HL-60/S4 treated with retinoic acid at 250 ng/mL for 4 days and 3 days (cell line): ENCODE results near the gene CASR.

Experiments
- in situ Hi-C: fragments of 300-500 bp; cut with MboI; formaldehyde crosslinking; loops from 2 replicates; pipeline ENCODE4 v1.7.0; 2022; ENCODE audit warnings: low sequenced_read_pairs

The CASR gene

GRCh38 chr3:122213650-122214049 is 30.2 kb downstream of the CASR start:
- in situ Hi-C loops: no loop called here

DNA sequence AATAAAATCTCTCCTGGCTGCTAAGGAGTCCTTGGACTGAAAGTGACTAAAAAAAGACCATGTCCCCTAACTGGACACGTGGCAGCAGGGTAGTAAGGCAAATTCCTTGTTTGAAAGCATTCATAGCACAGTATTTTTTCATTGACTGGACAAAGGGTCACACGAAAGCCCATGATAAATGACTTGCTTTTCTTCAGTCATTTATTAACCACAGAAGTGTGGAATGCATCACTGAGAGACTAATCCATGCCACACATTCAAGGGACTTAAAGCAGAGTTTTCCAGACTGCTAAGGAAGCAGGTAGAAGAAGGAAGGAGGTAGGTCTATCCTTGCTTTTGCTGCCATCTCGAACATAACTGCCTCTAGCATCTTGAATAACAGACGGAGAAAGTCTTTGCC is 31.2 kb downstream of the CASR start:
- in situ Hi-C loops: no loop called here

DNA sequence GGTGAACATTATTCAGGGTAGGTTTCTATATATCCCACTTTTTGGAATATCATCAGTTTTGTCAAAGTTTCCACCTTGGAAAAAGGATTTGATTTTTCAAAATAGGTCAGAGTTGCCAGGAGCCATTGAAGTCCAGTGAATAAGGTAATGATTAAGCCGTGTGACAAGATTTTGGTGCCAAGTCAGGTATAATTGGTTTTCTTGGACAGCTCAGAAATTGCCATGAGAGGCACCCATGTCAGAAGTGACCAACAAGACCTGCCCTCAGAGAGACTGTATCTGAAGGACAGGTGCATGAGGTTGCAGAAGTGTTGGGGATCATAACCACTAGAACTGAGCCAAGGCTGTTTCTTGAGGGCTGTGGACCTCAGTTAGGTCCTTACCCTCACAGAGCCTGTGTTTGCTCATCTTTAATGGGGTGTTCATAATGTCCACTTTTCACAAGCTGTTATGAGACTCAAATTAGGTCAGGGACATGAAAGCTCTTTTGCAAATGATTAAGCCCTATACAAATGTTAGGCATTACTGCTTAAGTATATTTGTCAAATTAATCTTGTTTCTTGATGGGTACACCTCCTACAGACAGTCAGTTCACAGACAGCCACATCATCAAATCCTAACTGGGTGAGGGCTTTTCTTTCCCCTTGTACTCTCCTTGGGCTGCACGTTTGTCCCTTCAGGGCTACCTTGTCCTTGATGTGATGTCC is 32.3 kb downstream of the CASR start:
- in situ Hi-C loops: no loop called here

DNA sequence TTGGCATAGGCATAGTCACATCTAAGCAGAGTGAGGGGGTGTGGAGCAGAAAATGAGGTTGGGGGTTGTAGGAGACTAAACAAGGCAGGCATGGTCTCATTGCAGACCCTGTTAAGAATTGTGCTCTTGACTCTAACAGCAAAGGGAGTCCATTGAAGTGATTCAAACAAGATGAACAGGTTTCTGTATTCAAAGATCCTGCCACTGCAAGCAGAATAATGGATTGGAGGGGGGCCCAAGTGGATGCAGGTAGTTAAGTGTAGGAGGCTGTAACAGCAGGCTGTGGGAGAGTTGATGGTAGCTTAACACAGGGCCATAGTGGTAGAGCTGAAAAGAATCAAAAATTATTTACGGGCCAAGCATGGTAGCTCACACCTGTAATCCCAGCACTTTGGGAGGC is 34.4 kb downstream of the CASR start:
- in situ Hi-C loops: no loop called here

DNA sequence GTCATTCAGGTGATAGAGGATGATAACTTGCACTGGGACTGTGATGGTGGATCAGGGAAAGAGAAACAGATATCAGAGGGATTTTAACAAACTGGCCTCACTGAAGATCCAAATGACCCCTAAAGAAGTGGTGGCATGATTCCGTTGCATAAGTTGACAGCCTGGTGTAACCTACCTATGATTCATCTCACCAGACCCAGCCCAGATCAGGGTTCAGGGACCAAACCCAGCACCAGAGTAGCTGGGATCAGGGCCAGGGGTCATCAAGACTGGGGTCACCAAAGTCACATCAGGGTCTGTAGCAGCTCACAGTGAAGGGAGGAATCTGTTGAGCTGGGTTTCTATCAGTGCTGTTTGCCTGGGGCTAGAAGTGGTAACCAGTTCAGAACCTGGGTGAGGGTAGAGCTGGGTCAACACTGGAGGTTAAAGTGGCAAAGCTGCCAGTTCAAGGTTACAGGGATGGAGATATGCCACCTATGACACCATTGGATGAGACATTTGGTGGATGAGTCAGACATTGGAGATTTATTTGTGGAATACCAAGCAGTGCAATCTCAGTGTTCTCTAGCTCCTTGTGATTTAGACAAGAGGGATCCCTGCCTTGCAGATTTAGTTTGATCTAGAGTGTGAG is 35.9 kb downstream of the CASR start:
- in situ Hi-C loops: no loop called here

GRCh38 chr3:122227036-122227781 is 43.7 kb downstream of the CASR start:
- in situ Hi-C loops: no loop called here

DNA sequence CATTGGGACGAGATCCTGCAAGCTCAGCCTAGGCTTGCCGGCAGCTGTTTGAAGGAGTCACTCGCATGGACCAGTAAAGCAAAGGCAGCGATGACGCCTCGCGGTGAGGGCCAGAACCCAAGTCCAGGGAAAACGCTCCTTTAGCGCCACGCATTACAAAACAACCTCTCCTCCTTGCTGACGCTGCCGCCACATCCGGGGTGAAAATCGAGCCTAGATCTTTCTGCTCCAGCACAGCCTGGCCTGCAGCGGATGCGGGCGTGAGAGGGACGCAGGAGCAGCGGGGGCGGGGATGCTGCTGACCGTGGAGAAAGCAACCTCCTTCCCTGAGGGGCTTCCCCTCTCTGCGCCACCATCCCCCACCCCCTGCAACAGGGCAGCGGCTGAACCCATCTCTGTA is 46.7 kb downstream of the CASR start:
- in situ Hi-C loops: no loop called here

DNA sequence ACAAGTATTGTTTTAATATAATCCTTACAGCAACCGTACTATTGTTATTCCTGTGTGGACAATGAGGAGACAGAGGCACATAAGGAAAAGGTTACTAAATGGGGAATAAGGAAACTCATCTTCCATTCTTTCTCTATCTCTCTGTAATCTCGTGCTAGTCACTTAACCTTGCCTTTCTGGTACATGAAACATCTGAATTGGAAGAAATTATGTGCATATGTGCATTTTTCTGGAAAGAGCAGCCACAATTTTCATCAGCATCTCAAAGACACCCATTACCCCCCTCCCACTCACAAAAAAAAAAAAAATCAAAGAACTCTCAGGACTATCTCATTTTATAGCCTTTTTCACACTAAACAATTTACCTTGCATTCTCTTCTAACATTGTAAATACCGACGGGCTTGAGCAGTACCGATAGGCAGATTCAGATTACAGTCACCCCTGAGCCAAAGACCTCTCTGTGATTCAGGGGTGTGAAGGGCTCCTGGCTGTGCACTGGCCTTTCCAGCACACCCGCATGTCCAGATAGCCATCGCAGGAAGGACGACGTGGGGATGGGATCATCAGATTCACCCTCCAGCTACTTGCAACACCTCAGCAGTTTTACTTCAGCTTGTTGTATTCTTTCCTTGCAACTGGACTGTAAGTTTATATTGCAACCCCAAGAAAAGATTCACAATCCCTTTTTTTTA is 48.1 kb downstream of the CASR start:
- in situ Hi-C loops: no loop called here

DNA sequence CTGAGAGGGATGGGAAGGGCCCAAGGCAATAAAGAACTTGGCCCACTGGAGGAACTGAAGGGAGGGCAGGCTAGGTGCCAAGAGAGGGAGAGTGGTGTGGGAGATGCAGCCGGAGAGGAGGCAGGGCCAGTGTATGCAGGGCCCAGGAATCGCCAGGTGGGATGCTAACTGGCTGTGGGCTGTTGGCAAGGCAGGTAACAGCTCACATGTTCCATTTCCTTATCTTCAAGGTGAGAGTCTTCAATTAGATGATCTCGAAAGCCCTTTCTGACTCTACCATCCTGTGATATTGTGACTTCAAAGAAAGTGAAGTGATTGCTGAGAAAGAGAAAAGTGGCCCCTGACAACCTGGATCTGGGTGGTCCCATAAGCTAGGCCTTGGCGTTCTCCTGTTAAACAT is 49.0 kb downstream of the CASR start:
- in situ Hi-C loops: no loop called here

DNA sequence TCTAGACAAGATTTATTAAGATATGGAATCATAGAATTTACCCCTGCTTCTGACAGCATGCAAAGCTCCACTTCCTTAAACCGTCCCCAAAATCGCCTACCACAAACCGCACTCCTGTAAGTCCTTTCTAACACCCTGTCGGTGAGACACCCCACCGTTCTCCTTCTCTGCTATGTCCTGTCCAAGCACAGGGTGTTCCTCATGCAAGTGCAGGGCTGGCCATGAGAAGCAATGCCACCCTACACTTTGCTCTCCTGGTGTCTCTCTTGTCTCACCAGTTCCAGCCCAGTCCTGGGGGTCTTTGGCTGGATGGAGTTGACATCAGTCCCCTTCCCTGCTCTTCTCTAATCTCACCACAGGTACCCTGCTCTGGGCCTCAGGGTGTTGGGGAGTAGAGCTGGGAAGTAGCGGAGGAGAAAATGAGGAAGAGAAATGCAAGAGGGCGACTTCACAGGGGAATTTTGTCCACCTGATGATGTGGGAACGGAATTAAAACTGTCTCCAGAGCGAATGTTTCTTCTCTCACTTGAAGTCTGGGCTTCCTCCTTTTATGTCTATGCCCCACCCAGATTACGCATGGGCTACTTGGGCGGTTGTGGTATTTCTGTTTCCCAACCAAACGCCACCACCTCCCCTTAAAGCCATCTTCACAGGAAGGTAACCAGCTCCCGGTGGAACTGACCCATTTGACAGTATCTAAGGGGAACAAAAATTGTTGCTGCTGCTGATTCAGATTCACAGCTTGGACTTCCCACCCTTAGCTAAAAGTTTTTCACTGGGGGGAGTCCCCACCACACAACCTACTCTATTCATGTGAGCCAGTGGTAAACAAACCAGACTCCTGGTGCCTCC is 49.9 kb downstream of the CASR start:
- in situ Hi-C loops: no loop called here

- in situ Hi-C loops: no loop called here
These were observed 50.6 kb downstream of the CASR start for GRCh38 chr3:122234117-122234516.

GRCh38 chr3:122235147-122235546 is 51.7 kb downstream of the CASR start:
- in situ Hi-C loops: no loop called here

DNA sequence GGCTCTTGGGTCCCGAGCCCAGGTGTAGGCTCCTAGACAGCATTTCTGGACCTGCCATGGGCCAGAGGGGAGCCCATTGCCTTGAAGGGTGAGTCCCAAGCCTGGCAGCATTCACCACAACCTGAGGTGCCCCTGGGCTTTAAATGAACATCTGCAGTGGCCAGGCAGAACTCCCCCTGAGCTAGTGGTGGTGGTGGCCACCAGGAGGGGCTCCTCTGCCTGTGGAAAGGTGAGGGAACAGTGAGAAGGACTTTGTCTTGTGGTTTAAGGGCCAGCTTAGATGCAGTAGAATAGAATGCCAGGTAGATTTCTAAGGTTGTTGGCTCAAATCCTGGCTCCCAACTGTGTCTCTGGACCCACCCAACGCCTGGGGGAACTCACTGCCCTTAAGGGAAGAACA is 55.6 kb downstream of the CASR start:
- in situ Hi-C loops: no loop called here

GRCh38 chr3:122245513-122246174 is 62.2 kb downstream of the CASR start:
- in situ Hi-C loops: no loop called here

- in situ Hi-C loops: no loop called here
These were observed 62.7 kb downstream of the CASR start for GRCh38 chr3:122246199-122246598.

DNA sequence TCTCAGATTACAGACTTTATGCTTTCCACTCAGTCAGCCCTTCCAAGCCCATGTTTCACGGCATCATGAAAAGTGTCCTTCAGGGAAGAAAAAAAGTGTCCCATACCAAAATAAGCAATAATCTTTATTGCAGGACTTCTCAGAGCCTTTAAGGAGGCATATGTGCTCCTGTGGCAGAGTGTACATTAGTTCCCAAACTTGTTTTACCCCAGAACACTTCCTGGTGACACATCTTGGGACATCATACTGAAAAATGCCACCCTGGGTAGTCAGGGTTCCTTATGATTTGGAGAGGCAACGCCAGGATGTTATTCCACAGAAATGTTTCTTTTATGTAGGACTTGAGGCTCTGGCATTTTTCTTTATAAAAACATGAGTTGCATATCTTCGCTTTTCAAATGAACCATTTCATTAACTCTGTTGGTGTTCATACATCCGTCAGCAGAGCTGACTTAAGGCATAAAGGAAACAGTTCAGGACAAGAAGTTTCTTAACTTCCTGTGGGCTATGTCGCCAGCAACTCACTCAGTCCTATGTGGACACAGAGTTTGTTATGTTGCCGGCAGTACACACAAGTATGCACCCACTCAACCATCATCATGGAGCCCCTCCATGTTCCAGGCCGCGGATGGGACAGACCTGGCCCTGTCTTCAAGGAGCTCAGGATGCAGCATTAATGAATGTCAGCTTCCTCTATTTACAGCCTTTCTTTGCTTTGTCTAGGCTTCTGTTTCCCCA is 63.8 kb downstream of the CASR start:
- in situ Hi-C loops: no loop called here

DNA sequence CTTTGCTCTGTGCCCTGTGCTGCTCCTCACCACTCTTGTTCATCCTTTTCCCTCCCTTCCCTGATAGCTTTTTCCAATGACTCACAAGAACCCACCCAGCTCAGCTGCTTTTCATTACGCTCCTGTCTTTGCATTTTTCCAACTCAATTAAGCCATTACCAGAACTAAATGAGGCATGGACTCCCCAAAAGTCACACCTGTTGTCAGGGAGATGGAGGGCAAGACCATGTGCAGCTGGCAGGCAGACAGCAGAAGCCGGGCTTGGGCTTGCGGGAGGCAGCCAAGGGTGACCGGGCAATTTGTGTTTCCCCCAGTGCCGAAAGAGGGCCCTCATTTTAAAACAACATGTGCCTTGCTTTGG is 64.3 kb downstream of the CASR start:
- in situ Hi-C loops: no loop called here

- in situ Hi-C loops: no loop called here
These were observed 68.0 kb downstream of the CASR start for GRCh38 chr3:122251428-122251827.

- in situ Hi-C loops: no loop called here
These were observed 70.1 kb downstream of the CASR start for GRCh38 chr3:122253581-122253980.
